ENCODE data around the gene VENTX. TPM values are rescaled to one million over a fixed set of nuclear protein-coding genes. Genes with fewer than 3 reads are reported as not detected.

VENTX gene
- 1.2 TPM in 2 replicates for total RNA-seq
- long read RNA-seq = 0 reads

- TF ChIP-seq CTCF (IDR thresholded peaks at IDR 0.05; ENCODE audit: unreplicated experiment) = no peak
- Mint-ChIP-seq H3K9me3 (ENCODE audit: low read depth) (no peaks in the 10 kb centered on the region), H3K27me3 (peaks cover 67% of the 10 kb centered on the region), H3K27ac (no peak within 1 kb of the TSS), H3K4me1 (ENCODE audit: low read depth) (peaks cover 7% of the 10 kb centered on the region), H3K36me3 (ENCODE audit: insufficient read depth) (peaks cover 1% of the 10 kb centered on the region), H3K4me3 (ENCODE audit: low read depth) (peak within 1 kb of the TSS; percentile 16)
- DNase-seq (ENCODE audit: low spot score, unreplicated experiment) = peak; percentile 39
Observed at GRCh38 chr10:133237588-133238465, at the start of gene VENTX. VENTX (plus strand) TSS chr10:133237855; CDS start chr10:133237915, 60 bp downstream.

- no peak for TF ChIP-seq CTCF (IDR thresholded peaks at IDR 0.05; ENCODE audit: unreplicated experiment)
- Mint-ChIP-seq H3K9me3 (ENCODE audit: low read depth) (peaks cover 10% of the 10 kb centered on the region), H3K4me1 (ENCODE audit: low read depth) (no peaks in the 10 kb centered on the region), H3K27me3 (peaks cover 5% of the 10 kb centered on the region), H3K27ac (no peak overlapping the region), H3K36me3 (ENCODE audit: insufficient read depth) (peaks cover 6% of the 10 kb centered on the region), H3K4me3 (ENCODE audit: low read depth) (no peak overlapping the region)
- no peak for DNase-seq (ENCODE audit: low spot score, unreplicated experiment)
Observed at GRCh38 chr10:133187906-133188681, 49.6 kb upstream of the VENTX start.

GRCh38 chr10:133189256-133189655, 48.4 kb upstream of the VENTX start:
- Mint-ChIP-seq H3K36me3 (ENCODE audit: insufficient read depth) (peaks cover 4% of the 10 kb centered on the region), H3K27ac (no peak overlapping the region), H3K4me3 (ENCODE audit: low read depth) (no peak overlapping the region), H3K27me3 (peaks cover 13% of the 10 kb centered on the region), H3K9me3 (ENCODE audit: low read depth) (peaks cover 18% of the 10 kb centered on the region), H3K4me1 (ENCODE audit: low read depth) (no peaks in the 10 kb centered on the region)
- no peak for DNase-seq (ENCODE audit: low spot score, unreplicated experiment)
- no peak for TF ChIP-seq CTCF (IDR thresholded peaks at IDR 0.05; ENCODE audit: unreplicated experiment)

- H3K9me3 Mint-ChIP-seq (ENCODE audit: low read depth) = peaks cover 18% of the 10 kb centered on the region
- TF ChIP-seq CTCF (IDR thresholded peaks at IDR 0.05; ENCODE audit: unreplicated experiment) = no peak
- peaks cover 17% of the 10 kb centered on the region for H3K27me3 Mint-ChIP-seq
- peaks cover 2% of the 10 kb centered on the region for H3K36me3 Mint-ChIP-seq (ENCODE audit: insufficient read depth)
- no peak for DNase-seq (ENCODE audit: low spot score, unreplicated experiment)
- no peaks in the 10 kb centered on the region for H3K4me1 Mint-ChIP-seq (ENCODE audit: low read depth)
- no peak overlapping the region for H3K27ac Mint-ChIP-seq
- H3K4me3 Mint-ChIP-seq (ENCODE audit: low read depth) = no peak overlapping the region
Observed at GRCh38 chr10:133189726-133190125, 47.9 kb upstream of the VENTX start.

- H3K9me3 Mint-ChIP-seq (ENCODE audit: low read depth) = peaks cover 18% of the 10 kb centered on the region
- H3K4me1 Mint-ChIP-seq (ENCODE audit: low read depth) = no peaks in the 10 kb centered on the region
- H3K4me3 Mint-ChIP-seq (ENCODE audit: low read depth) = no peak overlapping the region
- no peak for TF ChIP-seq CTCF (IDR thresholded peaks at IDR 0.05; ENCODE audit: unreplicated experiment)
- peaks cover 2% of the 10 kb centered on the region for H3K36me3 Mint-ChIP-seq (ENCODE audit: insufficient read depth)
- no peak for DNase-seq (ENCODE audit: low spot score, unreplicated experiment)
- no peak overlapping the region for H3K27ac Mint-ChIP-seq
- peaks cover 20% of the 10 kb centered on the region for H3K27me3 Mint-ChIP-seq
Observed at GRCh38 chr10:133190225-133190624, 47.4 kb upstream of the VENTX start.
